HG03354 (cell line): ENCODE results near the gene CHTF18.
"Not testable (repeated sequence)": the region's sequence is repeated elsewhere in the genome, so short reads cannot be mapped to it uniquely, and the experiment has no call there.

Source experiments
- ATAC-seq: cut with Tn5 transposase; IDR thresholded peaks from one replicate; pipeline ENCODE4 v1.9.1; 2021; ENCODE audit warnings: mild to moderate bottlenecking; ENCODE audit not compliant: unreplicated experiment, poor library complexity, severe bottlenecking

The CHTF18 gene

DNA sequence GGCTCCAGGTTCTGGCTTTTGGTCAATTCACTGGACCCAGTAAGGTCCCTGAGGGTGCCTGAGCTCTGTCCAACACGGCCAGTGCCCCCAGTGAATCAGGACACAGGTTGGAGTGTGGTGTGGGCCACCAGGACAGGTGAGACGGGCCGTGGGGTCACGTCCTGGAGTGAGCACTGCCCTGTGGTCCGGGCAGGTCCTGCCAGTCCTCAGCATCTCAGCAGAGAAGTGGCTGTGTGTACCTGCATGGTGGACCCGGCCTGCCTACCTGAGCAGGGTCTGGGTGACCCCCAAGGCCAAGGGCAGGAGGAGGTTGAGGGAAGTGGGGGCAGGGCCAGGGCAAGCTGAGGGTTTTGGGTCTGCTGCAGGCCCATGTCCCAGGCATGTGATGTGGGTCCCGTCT is 14.0 kb downstream of the CHTF18 start:
- ATAC-seq, result no peak

DNA sequence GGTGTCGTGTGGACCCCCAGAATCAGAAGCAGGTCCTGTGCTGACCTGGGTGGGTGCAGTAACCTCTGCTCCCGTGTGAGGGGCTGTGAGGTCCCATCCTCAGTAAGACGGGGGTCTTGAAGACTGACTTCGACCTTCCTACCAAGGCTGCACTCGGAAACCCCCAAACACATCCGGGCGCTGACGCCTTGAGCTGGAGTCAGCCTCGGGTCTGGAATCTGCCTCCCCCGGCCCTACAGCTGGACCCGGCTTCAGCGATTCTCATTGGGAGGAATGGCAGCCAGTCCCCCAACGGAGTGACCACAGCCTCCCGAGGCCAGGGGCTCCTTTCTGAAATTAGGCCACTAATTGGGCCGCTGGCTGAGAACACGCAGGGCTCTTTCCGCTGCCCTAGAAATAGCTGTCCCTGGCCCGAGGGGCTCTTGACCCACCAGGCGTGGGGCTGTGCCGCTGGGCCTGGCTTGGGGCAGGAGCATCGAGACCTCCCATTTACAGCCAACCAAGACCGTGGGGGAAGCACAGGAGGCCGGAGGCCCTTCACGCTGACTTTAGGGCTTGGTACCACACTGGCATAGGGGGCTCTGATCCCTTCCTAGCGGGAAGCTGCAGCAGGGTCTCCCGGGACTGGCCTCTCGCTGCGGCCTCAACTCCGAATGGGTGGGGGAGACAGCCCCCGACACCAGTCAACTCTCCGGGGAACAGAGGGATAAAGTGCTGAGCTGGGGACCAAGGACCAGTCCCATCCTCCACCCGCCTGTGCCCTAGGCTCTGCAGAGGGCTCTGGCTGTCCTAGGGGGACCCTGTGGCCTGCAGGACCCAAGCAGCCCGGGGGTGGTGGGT is 14.7 kb downstream of the CHTF18 start:
- ATAC-seq, result no peak

DNA sequence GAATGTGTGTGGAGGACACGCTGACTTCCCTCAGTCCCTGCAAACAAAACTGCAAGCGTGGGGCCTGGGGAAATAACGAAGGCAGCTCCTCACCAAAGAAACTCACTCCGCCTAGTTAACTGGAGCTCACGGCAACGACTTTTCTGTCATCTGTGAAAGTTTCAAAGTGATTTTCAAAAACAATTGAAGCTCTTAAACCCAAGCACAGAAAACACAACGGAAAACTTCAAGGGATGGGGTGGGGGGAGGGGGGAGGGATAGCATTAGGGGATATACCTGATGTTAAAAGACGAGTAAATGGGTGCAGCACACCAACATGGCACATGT is 15.3 kb downstream of the CHTF18 start:
- no peak for ATAC-seq

DNA sequence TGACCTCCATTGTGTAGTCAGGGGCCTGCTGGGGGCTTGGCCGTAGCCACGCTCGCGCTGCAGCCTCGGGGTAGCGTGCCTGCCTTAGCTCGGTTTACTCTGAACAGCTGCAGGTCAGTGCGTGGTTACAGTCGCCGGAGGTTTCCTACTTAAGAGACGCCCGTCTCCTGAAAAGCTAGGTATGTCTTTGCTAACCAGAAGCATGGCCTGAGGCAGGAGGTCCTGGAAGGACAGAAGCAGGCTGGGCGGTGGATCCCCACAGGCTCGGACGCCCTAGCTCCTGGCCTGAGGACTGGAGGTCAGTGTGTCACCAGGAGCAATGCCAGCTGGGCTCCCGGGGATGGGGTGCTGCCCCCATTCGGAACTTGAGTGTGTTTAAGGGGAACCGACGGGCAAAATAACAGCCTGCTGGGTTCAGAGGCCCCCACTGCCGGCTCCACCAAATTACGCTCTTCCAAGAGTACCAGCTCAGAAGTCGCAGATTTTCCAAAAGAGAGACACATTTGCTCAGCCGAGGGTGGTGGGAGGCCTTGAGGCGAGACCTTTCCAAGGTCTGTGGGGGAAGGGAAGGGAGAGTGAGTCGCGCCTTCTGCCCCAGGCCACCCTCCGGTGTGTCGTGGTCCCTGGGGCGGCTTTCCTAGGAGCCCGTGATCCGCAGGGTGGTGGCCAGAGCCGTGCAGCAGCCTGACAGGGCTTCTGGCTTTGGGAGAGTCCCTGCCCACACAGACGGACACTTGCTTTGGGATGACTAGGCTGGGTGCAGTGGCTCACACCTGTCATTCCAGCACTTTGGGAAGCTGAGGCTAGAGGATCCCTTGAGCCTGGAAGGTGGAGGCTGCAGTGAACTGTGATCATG is 16.0 kb downstream of the CHTF18 start:
- no peak for ATAC-seq

DNA sequence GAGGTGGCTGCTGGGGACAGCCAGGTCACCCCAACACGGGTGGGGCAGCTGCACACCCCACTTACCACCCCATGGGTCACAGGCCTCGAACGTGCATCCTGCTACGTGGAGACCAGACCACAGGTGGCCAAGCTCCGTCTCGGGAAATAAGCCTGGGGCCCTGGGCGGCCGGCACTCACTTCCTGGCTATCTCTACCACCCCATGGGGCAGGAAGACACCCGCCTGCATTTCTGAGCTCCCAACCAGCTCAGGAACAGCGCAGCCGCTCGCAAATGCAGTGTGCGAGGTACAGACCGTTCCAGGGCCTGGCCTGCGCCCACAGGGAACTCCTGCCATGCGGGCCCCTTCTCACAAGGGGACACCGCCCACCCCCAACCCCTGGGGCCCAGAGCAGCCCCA is 17.1 kb downstream of the CHTF18 start:
- no peak for ATAC-seq

DNA sequence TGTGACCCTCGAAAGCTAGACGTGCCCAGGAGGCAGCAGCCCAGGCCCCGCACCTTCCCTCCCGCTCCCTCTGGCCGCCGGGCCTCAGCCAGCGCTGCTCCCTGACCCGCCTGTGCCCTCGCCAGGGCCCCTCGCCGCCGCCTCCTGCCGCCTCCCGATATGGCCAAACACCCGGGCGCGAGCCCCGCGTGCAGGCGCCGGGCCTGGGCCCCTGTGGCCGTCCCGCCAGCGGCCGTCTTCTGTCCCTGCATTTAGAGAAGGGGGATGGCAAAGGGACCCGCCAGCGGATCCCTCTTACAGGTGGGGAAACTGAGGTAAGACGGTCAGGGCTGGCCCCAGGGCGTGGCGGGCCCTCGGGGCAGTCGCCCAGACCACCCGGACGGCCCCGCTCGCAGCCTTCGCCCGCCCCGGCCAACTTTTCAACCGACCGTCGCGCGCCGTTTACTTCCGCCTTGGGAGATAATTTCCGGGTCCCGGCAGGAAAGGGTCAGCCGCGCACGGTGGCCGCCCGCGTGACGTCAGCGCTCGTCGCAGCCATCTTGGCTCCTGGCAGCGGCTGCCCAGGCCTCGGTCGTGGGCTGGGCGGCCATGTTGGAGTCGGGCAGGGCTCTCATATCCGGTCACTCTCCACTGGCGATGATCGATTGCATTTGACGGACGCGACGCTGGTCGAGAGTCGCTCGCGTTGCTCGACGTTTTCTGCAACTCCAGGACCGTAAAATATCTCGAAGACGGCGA is 19.1 kb downstream of the CHTF18 start:
- ATAC-seq, result peak; percentile 89

DNA sequence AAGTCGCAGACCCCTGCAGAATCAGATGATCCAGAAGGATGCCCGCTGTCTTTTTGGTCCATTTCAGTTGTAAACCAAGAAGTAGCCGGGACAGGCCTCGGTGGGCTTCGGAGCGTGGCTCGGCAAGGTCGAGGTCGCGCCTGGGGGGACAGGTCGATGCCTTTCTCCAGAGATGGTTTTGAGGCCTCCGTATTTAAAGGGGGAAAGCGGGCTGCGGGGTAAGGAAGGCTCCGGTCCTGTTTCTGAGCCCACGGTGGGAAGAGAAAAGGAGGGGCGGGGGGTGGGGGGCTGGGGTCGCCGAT is 19.6 kb downstream of the CHTF18 start:
- ATAC-seq, result no peak

DNA sequence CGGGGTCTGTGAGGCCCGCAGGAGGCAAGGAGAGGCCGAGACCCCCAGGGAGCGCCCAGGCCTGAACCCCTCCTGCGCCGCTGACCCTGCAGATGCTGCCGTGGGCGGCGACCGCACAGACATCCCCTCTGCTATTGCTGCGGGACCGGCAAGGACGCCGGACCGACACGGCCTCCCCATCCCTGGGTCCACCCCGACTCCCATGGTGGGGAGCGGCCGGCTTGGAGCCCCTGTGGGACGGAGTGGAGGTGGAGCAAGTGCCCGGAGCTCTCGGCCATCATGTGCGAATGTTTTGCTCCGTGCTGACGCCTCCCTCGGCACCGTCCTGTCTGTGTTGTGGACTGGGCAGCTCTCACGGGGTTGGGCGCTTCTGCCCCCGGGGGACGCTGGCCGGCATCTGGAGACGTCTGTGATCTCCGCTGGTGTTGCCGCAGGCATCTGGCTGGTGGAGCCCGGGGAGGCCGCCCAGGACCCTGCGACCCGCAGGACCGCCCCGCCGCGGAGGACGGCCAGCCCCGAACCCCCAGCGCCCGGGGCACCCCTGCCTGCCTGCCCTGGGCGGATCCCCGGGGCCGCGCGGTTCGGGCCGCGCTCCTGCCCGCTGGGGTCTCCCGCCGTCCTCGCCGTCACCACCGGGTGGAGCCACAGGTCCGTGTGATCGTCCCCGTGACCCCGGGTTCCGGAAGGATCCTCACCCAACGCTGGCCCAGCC is 24.9 kb downstream of the CHTF18 start:
- no peak for ATAC-seq

DNA sequence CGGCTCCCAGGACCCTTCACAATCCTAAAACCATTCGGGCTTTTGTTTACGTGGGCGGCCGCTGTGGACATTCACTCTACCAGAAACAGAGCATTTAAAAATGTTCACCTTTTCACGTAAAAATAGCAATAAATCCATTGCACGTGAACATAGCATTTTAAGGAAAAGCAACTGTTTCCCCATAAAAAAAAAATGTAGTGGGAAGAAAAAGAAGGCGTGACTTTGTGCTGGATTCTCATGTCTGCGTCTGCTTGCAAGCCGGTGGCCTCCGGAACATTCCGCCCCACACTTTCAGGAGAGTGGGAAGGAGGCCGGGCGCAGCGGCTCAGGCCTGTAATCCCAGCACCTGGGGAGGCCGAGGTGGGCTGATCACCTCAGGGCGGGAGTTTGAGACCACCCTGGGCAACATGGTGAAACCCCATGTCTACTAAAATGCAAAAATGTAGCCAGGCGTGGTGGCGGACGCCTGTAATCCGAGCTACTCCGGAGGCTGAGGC is 25.5 kb downstream of the CHTF18 start:
- ATAC-seq, result no peak

DNA sequence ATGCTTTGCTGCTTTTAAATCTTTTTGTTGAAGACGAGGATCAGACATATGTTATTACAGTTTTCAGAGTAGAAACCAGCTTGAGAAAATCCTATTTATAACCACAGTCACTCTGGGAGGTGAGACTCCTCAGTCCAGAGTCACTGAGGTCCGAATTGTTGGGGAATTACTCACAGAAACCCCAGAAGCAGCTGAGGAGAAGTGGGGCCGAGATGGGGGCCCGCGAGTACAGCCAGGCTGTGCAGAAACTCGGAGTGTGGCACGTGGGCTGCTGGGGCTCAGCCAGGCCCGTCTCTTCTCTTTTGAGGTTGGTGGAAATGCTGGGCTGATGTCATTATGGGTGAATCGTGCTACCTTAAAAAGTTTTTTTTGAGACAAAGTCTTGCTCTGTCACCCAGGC is 26.6 kb downstream of the CHTF18 start:
- no peak for ATAC-seq

DNA sequence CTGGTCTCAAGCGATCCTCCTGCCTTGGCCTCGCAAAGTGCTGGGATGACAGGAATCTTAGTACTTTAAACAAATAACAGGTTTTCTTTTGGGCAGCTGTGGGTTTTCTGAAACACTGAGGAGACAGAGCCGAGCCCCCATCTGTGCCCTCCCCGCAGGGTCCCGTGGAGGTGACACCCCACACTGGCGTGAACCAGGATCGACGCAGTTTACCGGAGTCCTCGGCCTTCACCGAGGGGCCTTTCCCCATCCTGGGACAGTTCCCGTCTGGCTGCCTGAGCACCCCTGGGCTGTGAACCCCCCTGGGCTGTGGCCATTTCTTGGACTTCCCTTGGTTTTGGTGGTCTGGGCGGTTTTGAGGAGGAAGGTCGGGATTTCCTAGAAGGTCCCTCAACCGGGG is 27.4 kb downstream of the CHTF18 start:
- ATAC-seq, result no peak

DNA sequence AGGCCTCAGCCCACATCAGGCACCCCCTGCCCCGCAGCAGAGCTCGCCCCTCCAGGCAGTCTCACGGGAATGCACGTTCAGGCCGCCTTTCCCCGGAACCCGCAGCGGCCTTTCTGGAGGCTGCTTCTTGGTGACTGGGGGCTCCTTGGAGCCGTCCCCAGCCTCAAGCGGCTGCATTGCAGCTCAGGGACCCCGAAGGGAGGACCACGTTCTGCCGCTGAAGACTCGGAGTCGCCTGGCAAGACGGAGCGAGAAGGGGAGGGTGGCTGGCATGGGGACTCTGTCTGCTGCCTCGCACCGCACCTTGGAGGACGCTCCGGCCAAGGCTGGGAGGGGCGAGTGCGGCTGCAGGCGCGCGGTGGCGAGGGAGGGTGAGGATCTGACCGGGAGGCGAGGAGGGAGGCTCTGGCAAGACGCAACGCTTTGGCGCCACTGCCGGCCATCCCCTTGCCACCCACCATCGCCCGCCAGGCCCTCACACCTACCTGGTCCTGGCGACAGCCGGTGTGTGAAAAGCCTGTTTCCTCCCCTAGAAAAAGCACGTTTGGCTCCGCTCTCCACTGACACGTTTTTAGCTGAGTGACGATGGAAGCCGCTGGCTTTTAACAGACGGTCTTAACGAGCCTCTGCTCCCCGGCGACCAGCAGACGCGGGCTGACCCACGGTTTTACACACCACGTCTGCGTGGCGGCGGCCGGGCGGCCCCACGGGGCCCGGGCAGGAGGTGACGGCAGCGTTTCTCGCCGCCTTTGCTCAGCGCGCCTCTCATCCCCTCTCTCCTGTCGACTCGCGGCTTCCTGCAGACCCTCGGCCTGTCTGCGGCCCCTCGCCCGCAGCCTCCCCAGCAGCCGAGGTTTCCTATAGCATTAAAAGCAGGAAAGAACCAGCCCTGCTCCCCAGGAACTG is 28.8 kb downstream of the CHTF18 start:
- ATAC-seq, result no peak

DNA sequence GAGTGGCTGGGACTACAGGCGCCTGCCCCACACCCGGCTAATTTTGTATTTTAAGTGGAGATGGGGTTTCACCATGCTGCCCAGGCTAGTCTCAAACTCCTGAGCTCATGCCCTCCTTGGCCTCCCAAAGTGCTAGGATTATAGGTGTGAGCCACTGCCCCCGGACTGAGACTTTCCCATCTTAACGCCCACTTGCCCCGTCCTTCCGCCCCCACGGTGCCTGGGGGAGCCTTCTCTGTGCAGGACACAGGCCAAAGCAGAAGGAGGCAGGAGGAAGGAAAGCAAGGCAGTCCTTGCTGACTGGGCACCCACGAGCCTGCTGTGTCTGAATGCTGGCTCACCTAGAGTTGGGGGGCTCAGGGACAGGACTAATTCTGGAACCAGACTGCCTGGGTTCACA is 29.7 kb downstream of the CHTF18 start:
- ATAC-seq, result no peak

DNA sequence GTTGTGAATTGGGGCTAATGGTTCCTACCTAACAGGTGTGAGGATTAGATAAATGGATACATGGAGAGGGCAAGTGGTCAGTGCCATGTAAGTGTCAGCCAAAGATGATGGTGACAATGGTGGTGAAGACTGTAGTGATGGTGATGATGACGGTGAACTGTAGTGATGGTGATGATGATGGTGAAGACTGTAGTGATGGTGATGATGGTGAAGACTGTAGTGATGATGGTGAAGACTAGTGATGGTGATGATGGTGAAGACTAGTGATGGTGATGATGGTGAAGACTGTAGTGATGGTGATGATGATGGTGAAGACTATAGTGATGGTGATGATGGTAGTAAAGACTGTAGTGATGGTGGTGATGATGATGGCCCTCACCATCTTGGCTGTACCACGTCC is 30.2 kb downstream of the CHTF18 start:
- ATAC-seq, result no peak

DNA sequence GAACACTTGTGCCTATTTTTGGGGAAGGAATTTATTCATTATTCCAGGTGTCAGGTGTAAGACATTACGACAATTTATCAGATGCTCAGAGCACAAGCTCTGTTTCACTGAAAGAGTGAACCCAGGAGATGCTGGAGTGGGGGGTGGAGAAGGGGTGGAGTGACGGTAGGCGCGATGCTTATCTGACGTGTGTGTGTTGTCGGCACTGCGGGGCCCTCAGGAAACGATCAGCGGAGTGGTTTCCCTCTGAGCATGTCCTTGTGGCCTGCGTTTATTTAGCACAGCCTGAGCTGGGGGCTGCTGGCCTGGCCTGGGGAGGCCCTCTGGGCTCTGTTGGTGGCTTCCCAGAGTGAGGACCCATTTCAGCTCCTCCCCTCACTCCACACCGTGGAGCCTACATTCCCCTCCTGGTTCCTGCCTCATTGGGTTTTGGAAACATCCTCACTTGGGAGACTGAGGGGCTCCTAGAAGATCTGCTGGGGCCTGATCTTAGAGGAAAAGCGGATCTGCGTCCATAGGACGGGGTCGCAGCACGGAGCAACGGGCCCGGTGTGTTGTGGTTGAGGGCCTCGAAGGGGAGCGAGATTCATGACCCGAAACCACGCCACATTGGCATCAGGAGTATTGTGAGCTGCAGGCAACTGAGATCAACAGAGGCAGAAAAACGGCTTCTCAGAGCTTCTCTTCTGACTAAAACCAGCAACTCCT is 31.1 kb downstream of the CHTF18 start:
- no peak for ATAC-seq

DNA sequence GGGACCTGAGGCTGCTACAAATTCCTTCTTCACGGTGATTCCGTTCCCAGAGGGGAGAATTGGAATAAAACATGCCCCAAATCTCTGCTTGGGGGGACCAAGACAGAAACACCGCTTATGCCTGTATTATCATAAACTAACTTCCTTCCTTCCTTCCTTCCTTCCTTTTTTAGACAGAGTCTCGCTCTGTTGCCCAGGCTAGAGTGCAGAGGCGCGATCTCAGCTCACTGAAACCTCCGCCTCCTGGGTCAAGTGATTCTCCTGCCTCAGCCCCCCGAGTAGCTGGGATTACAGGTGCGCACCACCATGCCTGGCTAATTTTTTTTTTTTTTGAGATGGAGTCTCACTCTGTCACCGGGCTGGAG is 31.6 kb downstream of the CHTF18 start:
- ATAC-seq, result not testable (repeated sequence)

DNA sequence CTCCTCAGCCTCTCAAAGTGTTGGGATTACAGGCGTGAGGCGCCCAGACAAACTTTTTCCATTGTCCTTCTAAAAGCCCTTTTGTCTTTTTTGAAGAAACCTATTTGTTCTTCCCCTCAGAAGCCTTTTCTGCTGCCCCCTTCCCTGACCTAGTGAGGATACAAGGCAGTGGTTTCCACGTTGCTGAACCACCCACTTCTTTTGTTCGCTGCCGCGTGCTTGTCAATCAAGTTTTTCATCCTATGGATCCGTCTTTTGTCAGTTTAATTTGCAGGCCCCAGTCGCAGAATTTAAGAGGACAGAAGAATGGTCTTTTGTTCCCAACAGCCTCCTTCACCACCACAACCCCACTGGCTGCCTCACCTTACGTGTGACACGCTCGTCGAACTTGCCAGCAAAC is 32.3 kb downstream of the CHTF18 start:
- no peak for ATAC-seq

DNA sequence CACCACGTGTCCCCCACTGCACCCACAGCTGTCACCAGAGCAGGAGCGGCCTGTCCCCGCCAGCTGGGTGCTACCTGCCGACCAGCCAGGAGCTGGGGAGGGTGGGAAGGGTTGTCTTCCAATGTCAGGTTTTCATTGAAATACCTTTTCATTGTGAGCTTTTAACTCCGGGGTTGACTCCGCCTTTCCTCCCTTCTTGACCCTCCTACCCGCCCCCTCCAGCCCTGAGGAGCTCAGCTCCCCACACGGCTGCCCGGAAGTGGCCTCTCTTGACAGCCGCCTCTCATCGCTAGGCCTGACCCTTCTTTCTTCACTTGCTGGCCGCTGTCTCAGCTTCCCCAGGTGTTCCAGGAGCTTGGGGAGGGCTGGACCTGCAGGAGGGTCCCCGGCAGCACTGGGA is 33.3 kb downstream of the CHTF18 start:
- no peak for ATAC-seq
